GM19099 (cell line): Measurements from ENCODE around the gene ERI2.

Experiments
- POLR2A ChIP-seq: IDR thresholded peaks from 3 replicates; pipeline ENCODE4 v1.6.1; 2011; ENCODE audit warnings: low read depth; ENCODE audit not compliant: insufficient read length; ENCODE audit errors: extremely low read depth

Gene ERI2

GRCh38 chr16:20789130-20789529 lies 17.1 kb downstream of the ERI2 start:
- no peak for TF ChIP-seq POLR2A

- TF ChIP-seq POLR2A: no peak
Observed at GRCh38 chr16:20784204-20784603, 22.1 kb downstream of the ERI2 start.

- no peak for TF ChIP-seq POLR2A
Observed at GRCh38 chr16:20782470-20782869, 23.8 kb downstream of the ERI2 start.

- TF ChIP-seq POLR2A: no peak
Observed at GRCh38 chr16:20781697-20782096, 24.6 kb downstream of the ERI2 start.

- no peak for TF ChIP-seq POLR2A
Observed at GRCh38 chr16:20774703-20775362, 31.4 kb downstream of the ERI2 start.

GRCh38 chr16:20773679-20774078 lies 32.6 kb downstream of the ERI2 start:
- TF ChIP-seq POLR2A: no peak

- no peak for TF ChIP-seq POLR2A
Observed at GRCh38 chr16:20768818-20769217, 37.5 kb downstream of the ERI2 start.

- no peak for TF ChIP-seq POLR2A
Observed at GRCh38 chr16:20768121-20768520, 38.2 kb downstream of the ERI2 start.

- no peak for TF ChIP-seq POLR2A
Observed at GRCh38 chr16:20767577-20767976, 38.7 kb downstream of the ERI2 start.

- TF ChIP-seq POLR2A: no peak
Observed at GRCh38 chr16:20766294-20766693, 40.0 kb downstream of the ERI2 start.

- TF ChIP-seq POLR2A: no peak
Observed at GRCh38 chr16:20765732-20766131, 40.5 kb downstream of the ERI2 start.

- TF ChIP-seq POLR2A: peak; percentile 69
Observed at GRCh38 chr16:20763461-20764232, 42.6 kb downstream of the ERI2 start, which contains the start of gene ACSM3. Gene ACSM3, plus strand, starts transcription at chr16:20764014. Its CDS starts 6,021 bp downstream, at chr16:20770035.

GRCh38 chr16:20762404-20763123 lies 43.7 kb downstream of the ERI2 start:
- TF ChIP-seq POLR2A: no peak

GRCh38 chr16:20761175-20761574 lies 45.1 kb downstream of the ERI2 start:
- no peak for TF ChIP-seq POLR2A

- no peak for TF ChIP-seq POLR2A
Observed at GRCh38 chr16:20760346-20760745, 45.9 kb downstream of the ERI2 start.

GRCh38 chr16:20755238-20755637 lies 51.0 kb downstream of the ERI2 start:
- TF ChIP-seq POLR2A: no peak
